ENCODE measurements around the gene CLN5.
"Not testable (repeated sequence)": the region's sequence is repeated elsewhere in the genome, so short reads cannot be mapped to it uniquely, and the experiment has no call there.

CLN5 gene

DNA sequence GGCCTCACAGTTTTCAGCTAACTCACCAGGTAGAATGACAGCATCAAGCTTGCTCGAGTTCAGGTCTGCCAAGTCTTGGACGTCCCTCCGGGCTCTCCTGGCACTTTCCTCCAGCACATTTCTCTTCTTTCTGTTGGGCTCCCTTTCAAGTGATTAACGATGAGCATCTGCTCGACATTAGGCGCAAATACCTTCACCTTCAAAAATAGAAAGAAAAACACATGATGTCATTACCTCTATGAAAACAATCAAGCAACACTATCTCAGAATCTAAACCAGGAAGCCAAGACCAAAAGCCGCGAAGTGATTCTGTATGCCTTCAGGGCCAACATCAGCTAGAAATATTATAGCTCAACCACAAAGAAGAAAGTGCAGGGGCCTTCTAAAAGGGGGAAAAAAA is 15.4 kb upstream of the CLN5 start:
- peak; percentile 44 for DNase-seq

GRCh38 chr13:76976929-76977328 is 15.0 kb upstream of the CLN5 start:
- DNase-seq: no peak

DNA sequence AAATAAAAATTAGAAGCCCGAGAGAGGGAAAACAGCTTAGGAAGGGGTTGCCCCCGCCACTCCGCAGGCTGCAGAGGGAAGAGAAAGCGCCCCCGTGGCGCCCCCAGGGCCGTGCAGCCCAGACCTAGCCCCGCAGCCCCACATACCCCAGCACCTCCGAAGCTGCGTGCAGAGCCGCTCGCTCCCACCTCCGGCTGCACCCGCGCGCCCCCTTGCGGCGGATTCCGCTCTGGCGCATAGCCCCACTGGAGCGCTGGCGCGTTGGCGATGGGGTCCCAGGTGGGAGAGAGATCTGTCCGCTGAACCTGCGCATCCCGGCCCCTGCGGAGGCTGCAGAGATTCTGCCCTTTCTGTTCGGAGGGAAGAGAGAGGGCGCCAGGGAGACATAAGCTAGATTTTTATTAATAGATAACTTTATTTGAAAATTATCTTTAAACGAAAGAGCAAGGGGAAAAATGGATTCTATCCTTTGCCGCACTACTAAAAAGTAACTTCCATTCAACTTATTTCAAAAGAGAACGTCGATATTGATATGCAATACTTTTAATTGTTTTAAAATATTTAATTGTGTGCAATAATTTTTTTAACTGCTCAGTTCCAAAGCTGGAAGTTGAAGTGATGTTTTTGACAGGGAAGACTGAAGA is 11.7 kb upstream of the CLN5 start:
- peak; percentile 82 for DNase-seq

GRCh38 chr13:76982061-76982460 is 9.8 kb upstream of the CLN5 start:
- no peak for DNase-seq

- no peak for DNase-seq
Observed at GRCh38 chr13:76983676-76984075, 8.2 kb upstream of the CLN5 start.

GRCh38 chr13:76991432-76991795 is 467 bp upstream of the CLN5 start:
- peak; percentile 91 for DNase-seq

GRCh38 chr13:76992548-76993001 is 694 bp downstream of the CLN5 start:
- peak; percentile 35 for DNase-seq

- DNase-seq: no peak
Observed at GRCh38 chr13:76993021-76993420, 1.1 kb downstream of the CLN5 start.

DNA sequence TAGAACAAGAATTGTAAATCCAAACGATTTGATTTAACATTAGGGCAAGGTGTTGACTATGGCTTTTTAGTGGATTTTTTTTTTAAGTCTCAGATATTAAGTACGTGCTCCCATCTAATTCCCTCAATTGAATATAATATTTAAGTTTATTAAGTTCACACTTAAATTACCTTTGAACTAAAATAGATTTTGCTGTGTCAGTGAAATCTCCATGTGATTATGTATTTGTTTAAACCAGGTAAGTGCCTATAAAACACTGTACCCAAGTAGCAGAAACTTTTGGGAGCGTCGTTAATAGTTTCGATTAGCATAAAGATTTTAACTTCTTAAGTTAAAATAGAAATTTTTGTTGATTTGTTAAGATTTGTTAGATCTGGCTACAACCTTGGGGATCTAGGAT is 1.6 kb downstream of the CLN5 start:
- no peak for DNase-seq

DNA sequence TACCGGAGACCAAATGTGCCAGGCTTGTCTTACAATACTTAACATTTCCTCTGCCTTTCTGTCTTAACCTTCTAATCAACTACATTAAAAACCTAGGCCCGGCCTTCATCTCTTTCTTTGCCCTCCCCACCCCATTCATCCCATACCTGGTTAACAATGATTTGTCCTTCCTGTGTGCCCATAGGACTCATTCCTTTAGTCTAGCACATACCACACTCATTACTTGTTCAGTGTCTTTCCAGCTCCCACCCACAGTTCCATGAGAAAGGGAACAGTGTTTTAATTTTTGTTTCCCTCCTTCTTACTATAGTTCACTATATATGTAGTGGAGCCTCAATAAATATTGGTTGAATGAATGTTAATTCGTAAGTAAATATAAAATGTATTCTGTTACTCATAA is 2.4 kb downstream of the CLN5 start:
- no peak for DNase-seq

DNA sequence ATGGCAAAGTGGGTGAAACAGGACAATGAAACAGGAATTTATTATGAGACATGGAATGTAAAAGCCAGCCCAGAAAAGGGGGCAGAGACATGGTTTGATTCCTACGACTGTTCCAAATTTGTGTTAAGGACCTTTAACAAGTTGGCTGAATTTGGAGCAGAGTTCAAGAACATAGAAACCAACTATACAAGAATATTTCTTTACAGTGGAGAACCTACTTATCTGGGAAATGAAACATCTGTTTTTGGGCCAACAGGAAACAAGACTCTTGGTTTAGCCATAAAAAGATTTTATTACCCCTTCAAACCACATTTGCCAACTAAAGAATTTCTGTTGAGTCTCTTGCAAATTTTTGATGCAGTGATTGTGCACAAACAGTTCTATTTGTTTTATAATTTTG is 8.6 kb downstream of the CLN5 start:
- DNase-seq: no peak

- DNase-seq: no peak
Observed at GRCh38 chr13:77001540-77001939, 9.7 kb downstream of the CLN5 start.

- DNase-seq: no peak
Observed at GRCh38 chr13:77001963-77002587, 10.2 kb downstream of the CLN5 start.

DNA sequence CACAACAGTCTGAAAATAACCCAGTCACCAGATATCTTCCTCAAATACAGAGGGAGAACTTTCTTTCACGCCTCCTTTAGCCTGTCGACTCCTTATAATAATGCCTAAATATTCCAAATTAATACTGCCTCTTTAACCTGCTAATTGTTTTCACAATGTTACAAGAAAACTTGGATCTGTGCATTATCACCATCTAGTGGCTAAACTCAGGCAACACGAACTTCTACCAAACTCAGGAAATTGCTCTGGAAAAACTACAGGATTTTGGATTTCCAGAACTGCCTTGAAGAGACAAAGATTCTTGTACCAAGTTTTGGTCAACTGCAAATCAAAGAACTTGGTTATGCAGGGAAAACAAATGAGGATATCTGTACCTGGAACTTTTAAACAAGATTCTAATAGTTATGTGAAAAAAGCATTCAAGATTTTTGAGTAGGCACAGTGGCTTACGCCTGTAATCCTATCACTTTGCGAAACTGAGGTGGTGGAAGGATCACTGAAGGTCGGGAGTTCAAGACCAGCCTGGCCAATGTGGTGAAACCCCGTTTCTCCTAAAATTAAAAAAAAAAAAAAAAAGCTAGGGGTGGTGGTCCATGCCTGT is 10.8 kb downstream of the CLN5 start:
- peak; percentile 30 for DNase-seq

GRCh38 chr13:77008337-77008736 is 16.5 kb downstream of the CLN5 start:
- not testable (repeated sequence) for DNase-seq

DNA sequence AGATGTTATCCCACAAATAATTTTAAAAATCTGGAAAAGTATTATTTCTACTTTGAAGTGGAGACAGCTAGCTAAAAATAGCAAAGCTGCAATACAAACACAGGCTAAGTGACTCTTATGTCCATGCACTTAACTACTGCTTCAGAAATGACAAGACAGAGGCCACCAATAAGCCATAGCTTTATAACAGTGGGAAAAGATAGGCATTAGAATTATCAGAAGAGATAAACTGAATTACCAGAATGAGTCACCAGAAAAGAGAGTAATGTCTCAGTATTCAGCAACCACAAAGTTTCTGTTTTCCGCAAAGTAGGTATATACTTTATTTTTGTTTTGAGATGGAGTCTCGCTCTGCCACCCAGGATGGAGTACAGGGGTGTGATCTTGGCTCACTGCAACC is 17.1 kb downstream of the CLN5 start:
- no peak for DNase-seq

GRCh38 chr13:77009719-77010118 is 17.8 kb downstream of the CLN5 start:
- DNase-seq: not testable (repeated sequence)

DNA sequence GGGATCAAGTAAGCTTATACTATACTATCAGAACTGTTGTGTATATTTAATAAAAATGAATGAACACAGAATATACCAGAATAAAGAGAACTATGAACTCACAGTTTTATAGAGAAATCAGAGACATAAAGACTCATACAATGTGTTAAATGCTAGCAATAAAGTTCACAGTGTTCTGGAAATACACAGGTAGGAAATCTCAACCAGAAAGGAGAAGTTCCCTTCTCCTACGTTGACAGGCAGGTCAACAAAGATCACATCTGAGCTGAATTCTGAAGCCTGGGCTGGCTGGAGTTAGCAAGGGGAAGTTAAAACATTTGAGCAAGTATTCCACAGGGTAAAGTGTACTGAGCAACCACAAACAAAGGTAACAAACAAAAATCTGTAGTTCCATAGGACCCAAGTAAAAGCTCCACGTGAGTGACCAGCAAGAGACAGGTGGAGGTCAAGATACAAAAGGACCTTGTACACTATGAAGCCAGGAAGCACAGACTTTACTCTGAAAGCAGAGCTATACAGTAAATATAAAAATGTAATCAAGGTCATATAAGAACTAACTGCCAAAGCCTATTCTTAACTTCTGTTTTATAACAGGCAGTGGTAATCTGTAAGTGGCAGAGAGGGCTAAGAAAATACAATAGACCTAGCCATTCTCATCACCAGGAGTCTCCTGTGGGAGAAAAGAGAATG is 22.1 kb downstream of the CLN5 start:
- DNase-seq: no peak

DNA sequence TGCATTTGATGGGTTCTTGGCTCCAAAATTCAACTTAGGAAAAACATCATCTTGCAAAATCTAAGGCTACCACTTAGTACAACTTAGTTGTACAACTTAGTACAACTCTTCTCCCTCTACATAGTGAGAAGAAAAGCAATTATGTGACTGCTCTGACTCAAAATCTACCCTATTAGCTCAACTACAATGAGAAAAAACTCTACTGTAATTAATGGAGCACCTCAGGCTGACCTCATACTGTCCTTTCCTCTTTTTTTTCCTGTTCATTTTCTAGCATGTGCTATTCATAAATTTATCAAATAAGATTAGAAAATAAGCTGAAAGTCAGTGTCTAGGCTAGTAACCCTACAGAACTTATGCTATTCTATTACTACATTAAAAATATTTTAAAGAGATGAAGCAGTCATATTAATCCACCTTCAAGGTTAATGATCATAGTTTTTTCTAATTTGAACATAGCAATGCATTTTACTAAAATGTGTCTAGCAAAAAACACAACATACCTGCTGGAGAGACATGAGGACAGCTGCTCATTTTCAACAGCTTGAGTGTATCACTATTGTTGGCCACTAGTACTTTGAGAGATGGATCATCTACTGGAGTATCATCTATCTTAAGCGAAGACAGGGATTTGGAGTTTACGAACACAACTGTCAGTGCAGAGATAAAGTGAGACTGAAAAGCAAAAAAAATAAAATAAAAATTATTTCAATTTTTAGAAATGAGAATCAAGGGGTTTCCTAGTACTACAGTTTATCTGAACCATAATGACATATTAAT is 23.2 kb downstream of the CLN5 start:
- no peak for DNase-seq

GRCh38 chr13:77016251-77016812 is 24.5 kb downstream of the CLN5 start:
- DNase-seq: no peak

- no peak for DNase-seq
Observed at GRCh38 chr13:77016888-77017623, 25.2 kb downstream of the CLN5 start.

DNA sequence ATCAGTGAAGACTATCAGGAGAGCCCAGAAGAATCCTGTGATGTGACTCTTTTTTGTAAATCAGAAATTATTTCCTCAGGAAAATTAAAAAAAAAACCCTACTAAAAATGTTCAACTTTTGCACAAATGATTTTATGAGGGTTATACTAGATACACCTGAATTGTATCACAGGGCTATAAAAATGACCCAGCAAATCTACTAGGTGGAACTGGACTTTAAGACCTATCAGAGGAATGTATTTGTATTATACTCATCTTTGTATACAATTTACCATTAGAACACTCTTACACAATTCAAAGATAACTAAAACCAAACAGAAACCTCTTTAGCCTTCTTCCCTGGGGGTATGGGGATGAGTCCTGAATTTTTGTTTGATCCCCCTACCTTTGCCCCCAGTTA is 27.9 kb downstream of the CLN5 start:
- no peak for DNase-seq

All from CD4-positive, alpha-beta T cell treated with Interleukin-17A for 1 hour (primary cell).